HCT116 (cell line): ENCODE measurements around the gene RGCC.

Source experiments
- CTCF ChIP-seq, 3 experiments: fragments of 200-600 bp in 1 of 3; sonication (generic) in 1 of 3; IDR thresholded peaks in 2 of 3; conservative IDR thresholded peaks in 1 of 3; 2 replicates each; pipeline ENCODE4 v1.5.1; 2012 to 2017; ENCODE audit warnings: low read depth in 2 of 3, low read length in 2 of 3, antibody characterized with exemption in 1 of 3, borderline replicate concordance in 1 of 3, control low read depth in 1 of 3, mild to moderate bottlenecking in 1 of 3, mixed read lengths in 1 of 3, mixed run types in 1 of 3, moderate library complexity in 1 of 3; ENCODE audit not compliant: insufficient read depth in 1 of 3
- MAX ChIP-seq: IDR thresholded peaks from 2 replicates; pipeline ENCODE4 v1.6.1; 2012
- POLR2A ChIP-seq: IDR thresholded peaks from 2 replicates; pipeline ENCODE4 v1.7.0; 2011; ENCODE audit warnings: borderline replicate concordance; ENCODE audit not compliant: insufficient read depth, insufficient read length; ENCODE audit errors: extremely low read depth
- POLR2AphosphoS5 ChIP-seq: IDR thresholded peaks from 2 replicates; pipeline ENCODE4 v1.6.1; 2011; ENCODE audit warnings: mild to moderate bottlenecking, low read depth, low read length, moderate library complexity
- RAD21 ChIP-seq: IDR thresholded peaks from 2 replicates; pipeline ENCODE4 v1.6.1; 2012; ENCODE audit warnings: low read depth, mild to moderate bottlenecking
- TCF7L2 ChIP-seq: IDR thresholded peaks from 2 replicates; pipeline ENCODE4 v1.7.0; 2011; ENCODE audit warnings: borderline replicate concordance, inconsistent platforms; ENCODE audit not compliant: insufficient read depth, insufficient read length; ENCODE audit errors: extremely low read depth
- YY1 ChIP-seq: IDR thresholded peaks from 2 replicates; pipeline ENCODE4 v1.6.1; 2011; ENCODE audit warnings: low read length, low read depth, moderate library complexity, mild to moderate bottlenecking; ENCODE audit not compliant: insufficient replicate concordance; ENCODE audit errors: extremely low read depth
- ZBTB33 ChIP-seq: IDR thresholded peaks from 2 replicates; pipeline ENCODE4 v1.6.1; 2011; ENCODE audit warnings: mild to moderate bottlenecking, low read length, moderate library complexity; ENCODE audit not compliant: insufficient replicate concordance; ENCODE audit errors: extremely low read depth
- ZFX ChIP-seq: fragments of 450-650 bp; IDR thresholded peaks from 2 replicates; pipeline ENCODE4 v1.6.1; 2017

GRCh38 chr13:41463838-41464602 lies 6.7 kb downstream of the RGCC start:
- no peak for TF ChIP-seq MAX
- no peak for TF ChIP-seq ZFX
- TF ChIP-seq ZBTB33 = no peak
- no peak for TF ChIP-seq POLR2AphosphoS5
- TF ChIP-seq CTCF (IDR thresholded peaks at IDR 0.05 in 2 of 3, conservative IDR thresholded peaks at IDR 0.05 in 1 of 3; ENCODE audit: borderline replicate concordance in 1 of 3, insufficient read depth in 1 of 3, low read depth in 2 of 3, low read length in 2 of 3) = no peak
- TF ChIP-seq YY1 = no peak
- no peak for TF ChIP-seq POLR2A
- TF ChIP-seq TCF7L2 = no peak
- TF ChIP-seq RAD21 = no peak
